HG03064 (cell line): ENCODE measurements around the gene KDM4B.
"Not testable (repeated sequence)": the region's sequence is repeated elsewhere in the genome, so short reads cannot be mapped to it uniquely, and the experiment has no call there.

Source experiments
- ATAC-seq: cut with Tn5 transposase; IDR thresholded peaks from one replicate; pipeline ENCODE4 v1.9.1; 2021; ENCODE audit warnings: low read depth; ENCODE audit not compliant: unreplicated experiment

The KDM4B gene

DNA sequence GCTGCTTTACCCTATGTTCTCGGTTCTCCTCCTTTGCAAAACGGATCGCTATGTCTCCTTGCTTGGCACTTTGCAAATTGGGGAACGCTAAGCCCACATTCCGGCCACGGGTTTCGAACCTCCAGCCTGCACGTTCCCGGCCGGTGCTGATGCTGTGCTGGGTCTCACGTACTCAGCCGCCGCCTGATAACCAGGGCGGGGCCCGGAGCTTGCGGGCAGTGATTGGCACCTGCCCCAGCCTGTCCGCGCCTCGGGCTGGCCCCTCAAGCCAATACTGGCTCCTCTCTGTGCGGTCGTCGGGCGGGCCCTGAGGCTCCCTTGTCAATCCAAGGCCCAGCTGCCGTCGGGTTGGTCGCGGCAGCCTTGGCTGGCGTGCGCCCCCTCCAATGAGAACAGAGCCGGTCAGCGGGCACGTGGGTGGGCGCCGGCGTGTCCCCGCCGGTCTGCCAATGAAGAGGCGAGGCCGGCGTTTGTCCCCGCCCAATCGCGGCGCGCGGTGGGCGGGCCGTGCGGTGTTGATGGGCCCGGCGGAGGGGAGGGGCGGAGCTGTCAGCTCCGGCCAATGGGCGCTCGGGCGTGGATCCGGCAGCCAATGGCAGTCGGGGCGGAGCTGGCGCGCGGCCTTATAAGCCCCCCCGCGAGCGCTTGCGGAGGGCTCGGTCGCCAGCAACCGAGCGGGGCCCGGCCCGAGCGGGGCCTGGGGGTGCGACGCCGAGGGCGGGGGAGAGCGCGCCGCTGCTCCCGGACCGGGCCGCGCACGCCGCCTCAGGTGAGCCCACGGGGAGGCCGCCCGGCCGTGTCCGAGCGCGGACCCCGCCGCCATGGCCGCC, at the start of gene KDM4B:
KDM4B (plus strand) TSS at position 652 of the 830 bp plus-strand sequence. CDS start 63,778 bp downstream, outside the sequence.
- peak; percentile 88 for ATAC-seq

DNA sequence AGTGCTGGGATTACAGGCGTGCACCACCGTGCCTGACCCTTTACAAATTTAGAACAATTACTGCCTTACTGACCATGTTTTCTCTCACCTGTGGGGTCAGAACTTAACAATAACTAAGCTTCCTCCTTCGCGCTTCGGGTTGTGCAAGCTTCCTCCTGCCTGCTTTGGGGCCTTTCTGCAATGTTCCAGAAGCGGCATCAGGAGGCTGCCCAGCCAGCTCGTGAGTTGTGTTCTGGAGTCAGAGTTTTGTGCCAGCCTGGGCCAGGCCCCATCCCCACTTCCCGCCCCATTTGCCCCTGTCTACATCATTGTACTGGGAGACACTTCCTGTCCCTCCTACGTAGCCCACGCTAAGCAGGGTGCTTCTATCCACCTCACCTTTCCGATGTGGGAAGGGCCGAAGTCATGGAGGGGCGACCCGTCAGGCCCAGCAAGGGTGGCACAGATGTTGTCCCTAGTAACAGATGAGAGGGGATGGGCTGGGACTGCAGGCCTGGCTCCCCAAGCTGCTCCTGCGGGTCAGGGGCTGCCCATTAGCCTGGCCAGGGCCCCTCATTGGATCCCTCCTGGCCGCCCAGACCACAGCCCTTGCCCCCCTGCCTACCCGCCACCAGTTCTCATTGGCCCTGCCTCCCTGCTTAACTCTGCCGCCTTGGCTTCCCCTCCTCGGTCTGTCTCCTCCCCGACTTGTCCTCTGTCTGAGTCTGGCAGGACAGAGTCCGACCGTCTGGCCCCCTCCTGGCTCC, 46.2 kb upstream of the KDM4B start:
- ATAC-seq = no peak

DNA sequence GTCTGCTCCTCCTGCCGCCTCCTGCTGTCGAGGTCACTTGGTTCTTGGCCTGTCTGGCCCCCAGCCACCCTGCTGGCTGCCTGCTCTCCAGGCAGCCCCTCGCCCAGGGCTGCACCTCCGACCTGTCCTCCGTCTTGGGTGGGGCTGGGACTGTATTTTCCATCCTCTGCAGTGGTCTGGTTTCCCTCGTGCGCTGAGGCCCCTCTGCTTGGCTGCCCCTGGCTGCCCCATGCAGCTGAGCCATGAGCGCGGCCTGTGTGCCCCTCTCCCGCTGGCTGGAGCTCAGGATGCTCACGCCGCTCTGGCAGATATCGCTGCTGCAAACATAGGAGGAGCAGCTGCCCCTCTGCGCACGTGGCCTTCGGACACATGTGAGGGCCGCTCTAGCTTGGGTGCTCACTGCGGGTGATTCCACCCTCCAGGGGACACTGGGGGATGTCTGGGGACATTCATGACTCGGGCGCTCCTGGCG, 45.6 kb upstream of the KDM4B start:
- no peak for ATAC-seq

DNA sequence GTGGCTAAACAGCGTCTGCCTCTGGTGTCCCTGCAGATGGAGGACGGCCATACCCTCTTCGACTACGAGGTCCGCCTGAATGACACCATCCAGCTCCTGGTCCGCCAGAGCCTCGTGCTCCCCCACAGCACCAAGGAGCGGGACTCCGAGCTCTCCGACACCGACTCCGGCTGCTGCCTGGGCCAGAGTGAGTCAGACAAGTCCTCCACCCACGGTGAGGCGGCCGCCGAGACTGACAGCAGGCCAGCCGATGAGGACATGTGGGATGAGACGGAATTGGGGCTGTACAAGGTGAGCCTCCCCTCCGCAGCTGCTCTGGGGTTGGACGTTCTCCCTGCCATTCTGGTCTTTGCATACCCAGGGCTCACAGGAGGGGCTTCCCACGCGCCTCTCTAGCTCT, 39.7 kb upstream of the KDM4B start:
- no peak for ATAC-seq

DNA sequence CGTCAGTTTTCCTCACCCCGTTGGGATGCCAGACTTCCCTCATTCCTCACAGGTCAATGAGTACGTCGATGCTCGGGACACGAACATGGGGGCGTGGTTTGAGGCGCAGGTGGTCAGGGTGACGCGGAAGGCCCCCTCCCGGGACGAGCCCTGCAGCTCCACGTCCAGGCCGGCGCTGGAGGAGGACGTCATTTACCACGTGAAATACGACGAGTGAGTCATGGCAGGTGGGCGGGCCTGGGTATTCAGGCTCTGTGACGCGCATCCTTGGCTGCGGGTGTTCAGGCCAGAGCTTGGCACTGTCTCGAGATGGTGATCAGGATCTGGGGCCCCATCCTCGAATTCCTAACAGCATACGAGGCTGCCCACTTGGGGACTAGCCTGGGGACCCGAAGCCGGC, 38.2 kb upstream of the KDM4B start:
- ATAC-seq = no peak

DNA sequence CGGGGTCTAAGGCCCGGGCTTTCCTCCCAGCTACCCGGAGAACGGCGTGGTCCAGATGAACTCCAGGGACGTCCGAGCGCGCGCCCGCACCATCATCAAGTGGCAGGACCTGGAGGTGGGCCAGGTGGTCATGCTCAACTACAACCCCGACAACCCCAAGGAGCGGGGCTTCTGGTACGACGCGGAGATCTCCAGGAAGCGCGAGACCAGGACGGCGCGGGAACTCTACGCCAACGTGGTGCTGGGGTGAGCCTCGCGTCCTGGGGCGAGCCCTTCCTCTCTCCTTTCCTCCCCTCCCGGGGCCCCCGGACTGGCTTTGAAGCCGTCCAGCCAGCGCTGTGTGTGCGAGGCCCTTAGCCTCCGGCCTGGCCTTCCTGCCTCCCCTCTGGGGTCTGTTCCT, 36.2 kb upstream of the KDM4B start:
- no peak for ATAC-seq

DNA sequence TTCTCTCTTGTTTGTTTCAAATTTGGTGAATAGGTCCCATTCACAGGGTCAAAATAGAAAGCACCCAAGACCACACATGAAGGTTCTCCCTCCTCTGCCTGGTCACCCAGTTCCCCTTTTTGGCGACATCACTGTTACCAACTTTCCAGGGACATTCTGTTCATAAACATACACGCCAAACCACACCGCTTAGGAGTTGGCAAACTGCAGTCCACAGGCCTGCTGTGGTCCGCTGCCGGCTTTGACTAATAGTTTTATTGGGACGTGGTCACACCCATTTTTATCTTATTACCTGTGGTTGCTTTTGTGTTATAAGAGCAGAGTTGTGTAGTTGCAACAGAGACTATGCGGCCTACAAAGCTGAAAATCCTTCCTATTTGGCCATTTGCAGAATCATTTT, 35.4 kb upstream of the KDM4B start:
- ATAC-seq = no peak

DNA sequence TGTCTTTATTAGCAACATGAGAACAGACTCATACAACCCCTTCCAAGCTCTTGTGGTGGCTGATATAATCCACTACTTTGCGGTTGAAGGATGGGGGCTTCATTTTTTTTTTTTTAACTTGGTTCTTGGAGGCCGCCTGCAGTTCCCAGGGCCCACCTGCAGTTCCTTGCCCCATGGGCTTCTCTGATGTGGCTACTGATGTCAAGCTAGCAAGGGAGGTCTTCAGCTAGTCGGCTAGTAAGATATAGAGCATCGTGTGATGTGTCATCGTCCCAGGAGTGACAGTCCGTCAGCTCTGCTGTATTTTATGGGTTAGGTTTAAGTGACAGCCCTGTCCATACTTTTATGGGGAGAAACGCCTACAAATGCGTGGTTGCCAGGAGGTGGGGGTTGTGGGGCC, 33.5 kb upstream of the KDM4B start:
- ATAC-seq = no peak

DNA sequence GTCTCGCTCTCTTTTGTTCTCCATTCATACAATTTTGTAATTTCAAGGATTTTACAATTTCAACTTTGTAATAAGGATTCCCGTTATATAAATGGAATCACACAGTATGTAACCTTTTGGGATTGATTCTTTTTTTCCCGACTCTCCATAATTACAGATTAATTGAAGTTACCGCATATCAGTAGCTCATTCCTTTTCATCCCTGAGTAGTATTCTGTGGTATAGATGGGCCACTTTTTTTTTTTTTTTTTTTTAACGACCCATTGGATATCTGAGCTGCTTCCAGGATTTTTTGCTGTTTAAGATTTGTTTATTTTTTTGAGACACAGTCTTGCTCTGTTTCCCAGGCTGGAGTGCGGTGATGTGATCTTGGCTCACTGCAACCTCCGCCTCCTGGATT, 31.9 kb upstream of the KDM4B start:
- no peak for ATAC-seq

DNA sequence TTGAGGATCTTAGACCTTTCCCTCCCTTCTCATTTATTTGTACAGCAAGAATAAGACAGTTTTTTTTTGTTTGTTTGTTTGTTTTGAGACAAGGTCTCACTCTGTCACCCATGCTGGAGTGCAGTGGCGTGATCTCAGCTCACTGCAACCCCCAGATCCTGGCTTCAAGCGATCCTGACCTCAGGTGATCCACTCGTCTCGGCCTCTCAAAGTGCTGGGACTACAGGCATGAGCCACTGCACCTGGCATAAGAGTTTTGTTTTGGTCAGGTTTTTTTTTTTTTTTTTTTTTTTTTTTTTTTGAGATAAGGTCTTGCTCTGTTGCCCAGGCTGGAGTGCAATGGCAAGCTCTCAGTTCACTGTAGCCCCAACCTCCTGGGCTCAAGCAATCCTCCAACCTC, 30.5 kb upstream of the KDM4B start:
- ATAC-seq = not testable (repeated sequence)

DNA sequence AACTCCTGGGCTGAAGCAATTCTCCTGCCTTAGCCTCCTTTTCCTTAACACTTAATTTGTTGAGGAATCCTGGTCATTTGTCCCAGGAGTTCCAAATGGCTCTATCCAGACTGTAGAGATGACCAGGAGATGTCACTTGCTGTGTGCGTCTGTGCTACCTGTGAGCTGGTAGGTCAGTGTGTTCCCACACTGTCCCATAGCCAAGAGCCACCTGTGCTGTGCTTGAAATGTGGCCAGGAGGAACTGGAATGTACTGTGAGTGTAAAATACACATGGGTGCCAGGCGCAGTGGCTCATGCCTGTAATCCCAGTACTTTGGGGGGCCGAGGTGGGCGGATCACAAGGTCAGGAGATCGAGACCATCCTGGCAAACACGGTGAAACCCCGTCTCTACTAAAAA, 29.4 kb upstream of the KDM4B start:
- no peak for ATAC-seq

DNA sequence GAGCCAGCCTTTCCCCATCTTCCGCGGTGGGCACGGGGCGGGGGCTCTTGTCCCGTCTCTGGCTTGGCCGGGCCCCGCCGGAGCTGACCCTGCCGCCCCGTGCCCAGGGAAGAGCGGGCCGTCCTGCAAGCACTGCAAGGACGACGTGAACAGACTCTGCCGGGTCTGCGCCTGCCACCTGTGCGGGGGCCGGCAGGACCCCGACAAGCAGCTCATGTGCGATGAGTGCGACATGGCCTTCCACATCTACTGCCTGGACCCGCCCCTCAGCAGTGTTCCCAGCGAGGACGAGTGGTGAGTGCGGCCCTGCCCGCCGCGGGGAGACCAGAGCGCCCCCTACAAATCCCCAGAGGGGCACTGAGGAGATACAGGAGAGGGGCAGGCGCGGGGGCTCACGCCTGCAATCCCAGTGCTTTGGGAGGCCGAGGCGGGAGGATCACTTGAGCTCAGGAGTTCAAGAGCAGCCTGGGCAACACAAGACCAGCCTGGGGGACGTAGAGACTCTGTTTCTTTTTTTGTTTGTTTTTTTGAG, 27.2 kb upstream of the KDM4B start:
- ATAC-seq = not testable (repeated sequence)

DNA sequence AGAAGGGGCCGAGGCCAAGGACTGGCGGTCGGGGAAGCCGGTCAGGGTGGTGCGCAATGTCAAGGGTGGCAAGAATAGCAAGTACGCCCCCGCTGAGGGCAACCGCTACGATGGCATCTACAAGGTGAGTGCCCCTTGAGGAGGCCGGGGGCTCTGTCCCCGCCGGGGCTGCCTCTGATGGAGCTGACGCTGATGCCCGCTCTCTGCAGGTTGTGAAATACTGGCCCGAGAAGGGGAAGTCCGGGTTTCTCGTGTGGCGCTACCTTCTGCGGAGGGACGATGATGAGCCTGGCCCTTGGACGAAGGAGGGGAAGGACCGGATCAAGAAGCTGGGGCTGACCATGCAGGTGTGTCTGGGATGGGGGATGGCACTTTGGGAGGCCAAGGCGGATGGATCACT, 18.3 kb upstream of the KDM4B start:
- ATAC-seq = not testable (repeated sequence)

DNA sequence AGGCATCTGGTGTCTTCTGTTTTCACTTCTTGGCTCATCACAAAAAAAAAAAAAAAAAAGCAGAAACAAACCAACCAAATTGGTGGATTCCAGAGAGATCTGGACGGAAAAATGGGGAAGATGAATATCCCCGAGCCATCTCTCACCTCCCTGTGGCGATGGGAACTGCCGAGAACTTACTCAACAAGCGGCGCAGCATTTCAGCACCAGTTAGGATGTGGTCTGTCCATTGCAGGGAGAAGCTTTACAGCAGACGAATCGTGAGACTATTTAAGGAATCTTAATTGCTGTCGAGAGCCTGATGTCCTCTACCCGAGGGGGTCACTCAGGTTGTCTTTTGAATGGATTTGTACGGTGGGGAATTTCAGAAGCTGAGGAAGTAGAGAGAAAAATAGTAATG, 17.3 kb upstream of the KDM4B start:
- ATAC-seq = no peak

DNA sequence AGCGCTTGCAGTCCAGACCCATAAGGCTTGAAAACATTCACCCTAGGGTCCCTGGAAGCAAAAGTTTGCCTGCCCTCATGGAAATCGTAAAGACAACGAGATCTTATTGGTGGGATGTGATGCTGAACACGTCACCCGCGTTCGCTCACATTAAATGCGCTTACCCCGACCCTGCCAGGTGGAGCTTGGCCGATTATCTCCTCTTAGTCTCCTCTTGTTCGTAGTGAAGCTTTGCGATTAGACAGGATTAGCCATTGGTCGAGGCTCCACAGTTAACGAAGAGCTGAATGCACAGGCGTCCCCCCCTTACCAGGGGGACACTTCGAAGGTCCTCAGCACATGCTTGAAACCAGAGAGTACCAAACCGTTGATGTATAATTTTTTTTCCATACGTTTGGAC, 16.0 kb upstream of the KDM4B start:
- ATAC-seq = no peak

DNA sequence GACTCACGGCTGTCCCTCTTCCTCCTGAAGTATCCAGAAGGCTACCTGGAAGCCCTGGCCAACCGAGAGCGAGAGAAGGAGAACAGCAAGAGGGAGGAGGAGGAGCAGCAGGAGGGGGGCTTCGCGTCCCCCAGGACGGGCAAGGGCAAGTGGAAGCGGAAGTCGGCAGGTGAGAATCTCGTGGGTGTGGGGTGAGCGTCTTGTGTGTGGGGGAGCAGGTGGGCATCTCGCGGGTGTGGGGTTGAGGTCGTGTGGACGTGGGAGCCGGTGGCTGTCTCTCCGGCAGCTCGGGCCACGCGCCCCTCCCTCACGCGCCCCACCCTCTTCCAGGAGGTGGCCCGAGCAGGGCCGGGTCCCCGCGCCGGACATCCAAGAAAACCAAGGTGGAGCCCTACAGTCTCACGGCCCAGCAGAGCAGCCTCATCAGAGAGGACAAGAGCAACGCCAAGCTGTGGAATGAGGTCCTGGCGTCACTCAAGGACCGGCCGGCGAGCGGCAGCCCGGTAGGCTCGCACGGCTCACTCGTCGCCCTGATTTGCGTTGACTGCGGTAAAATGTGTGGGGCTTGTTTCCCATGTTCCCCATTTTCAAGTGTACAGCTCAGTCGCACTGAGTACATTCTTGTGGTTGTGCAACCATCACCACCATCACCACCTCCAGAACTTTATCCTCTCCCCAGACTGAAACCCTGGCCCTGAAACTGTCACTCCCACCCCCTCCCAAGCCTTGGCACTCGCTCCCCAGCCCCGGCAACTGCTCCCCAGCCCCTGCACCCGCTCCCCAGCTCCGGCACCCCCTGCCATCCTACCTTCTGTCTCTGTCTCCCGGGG, 14.4 kb upstream of the KDM4B start:
- ATAC-seq = not testable (repeated sequence)

DNA sequence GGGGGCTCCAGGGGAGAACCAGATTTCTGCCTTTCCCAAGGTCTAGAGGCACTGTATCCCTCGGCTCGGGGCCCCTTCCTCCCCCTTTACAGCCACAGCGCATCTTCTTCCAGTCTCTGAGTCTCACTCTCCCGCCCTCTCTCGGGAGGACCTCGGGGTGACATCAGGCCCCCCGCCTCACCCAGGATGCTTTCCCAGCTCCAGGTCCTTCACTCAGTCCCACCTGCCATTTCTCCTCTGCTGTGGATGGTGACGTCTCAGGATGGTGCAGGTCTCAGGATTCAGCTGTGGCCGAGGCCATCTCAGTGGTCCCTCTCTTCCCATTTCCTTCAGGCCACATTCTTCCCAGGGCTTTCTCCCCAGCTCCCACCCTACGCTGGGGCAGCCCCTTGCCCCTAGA, 13.6 kb upstream of the KDM4B start:
- no peak for ATAC-seq

DNA sequence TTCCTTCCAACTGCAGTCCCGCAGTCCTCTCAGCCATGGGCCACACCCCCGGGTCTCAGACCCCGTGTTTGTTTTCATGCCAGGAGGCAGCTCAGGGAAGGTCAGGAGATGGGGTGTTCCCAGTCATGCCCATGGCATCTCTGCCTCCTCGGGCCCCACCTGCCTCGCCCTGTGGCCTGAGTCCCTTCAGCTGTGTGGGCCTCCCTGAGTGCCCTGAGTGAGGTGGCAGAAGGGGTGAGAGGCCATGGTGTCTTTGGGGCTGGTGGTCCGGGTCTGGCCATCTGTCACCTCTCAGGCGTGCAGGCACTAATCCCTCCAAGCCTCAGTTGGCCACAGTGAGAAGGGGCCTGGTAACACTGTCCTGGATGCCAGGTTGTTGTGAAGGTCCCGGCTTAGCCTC, 10.9 kb upstream of the KDM4B start:
- ATAC-seq = no peak

DNA sequence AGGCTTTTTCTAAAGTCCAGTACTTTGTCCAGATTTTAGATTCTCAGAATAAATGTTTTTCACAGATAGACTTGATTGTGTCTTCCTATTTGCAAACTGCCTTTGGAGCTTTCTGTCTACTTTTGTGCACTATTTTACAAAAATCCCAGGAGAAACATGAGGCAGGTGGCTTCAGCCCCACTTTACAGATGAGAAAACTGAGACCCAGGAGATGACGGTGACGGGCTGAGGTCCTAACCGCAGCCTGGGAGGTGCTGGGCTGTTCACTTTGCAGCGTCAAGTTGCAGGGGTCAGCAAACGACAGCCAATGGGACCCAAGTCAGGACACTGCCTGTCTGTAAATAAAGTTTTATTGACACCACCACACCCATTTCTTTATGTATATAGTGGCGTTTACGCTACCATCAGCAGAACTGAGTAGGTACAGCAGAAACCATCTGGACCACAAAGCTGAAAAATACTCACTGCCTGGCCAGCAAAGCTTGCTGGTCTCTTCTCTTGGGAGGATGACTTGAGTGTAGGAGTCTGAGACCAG, 6.8 kb upstream of the KDM4B start:
- ATAC-seq = no peak

DNA sequence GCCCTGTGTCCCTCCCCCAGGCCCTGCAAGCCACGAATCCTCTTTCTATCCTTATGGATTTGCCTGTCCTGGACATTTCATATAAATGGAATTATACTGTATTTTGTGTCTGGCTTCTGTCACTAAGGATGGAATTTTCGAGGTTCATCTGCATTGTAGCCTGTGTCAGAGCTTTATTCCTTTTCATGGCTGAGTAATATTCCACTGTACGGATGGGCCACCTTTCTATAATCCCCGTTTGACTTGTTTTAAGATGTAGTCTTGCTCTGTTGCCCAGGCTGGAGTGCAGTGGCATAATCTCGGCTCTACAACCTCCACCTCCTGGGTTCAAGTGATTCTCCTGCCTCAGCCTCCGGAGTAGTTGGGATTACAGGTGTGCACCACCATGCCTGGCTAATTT, 3.9 kb upstream of the KDM4B start:
- no peak for ATAC-seq
